GM18505 (cell line): Measurements from ENCODE around the gene SLC9A8.
A peak's percentile ranks its signal among the peaks of the same experiment; 100 is the strongest.

Source experiments
- ATAC-seq: cut with Tn5 transposase; IDR thresholded peaks from one replicate; pipeline ENCODE4 v1.9.1; 2021; ENCODE audit not compliant: unreplicated experiment
- POLR2A ChIP-seq: IDR thresholded peaks from 4 replicates; pipeline ENCODE4 v1.6.1; 2011; ENCODE audit warnings: borderline replicate concordance; ENCODE audit not compliant: insufficient read depth, insufficient read length; ENCODE audit errors: extremely low read depth

Gene SLC9A8

DNA sequence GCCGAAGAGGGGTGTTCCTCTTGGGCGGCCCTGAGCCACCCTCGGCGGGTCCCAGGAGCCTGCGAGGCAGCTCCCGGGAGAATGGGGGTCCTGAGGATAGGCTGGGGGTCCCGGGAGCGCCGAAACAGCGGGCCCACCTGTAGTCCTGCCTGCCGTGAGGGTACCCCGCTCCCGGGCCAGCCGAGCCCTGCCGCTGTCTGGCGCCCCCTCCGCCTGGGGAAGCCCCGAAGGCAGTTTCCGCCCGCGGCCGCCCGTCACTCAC lies 102.4 kb downstream of the SLC9A8 start:
- peak; percentile 16 for ATAC-seq
- no peak for TF ChIP-seq POLR2A

DNA sequence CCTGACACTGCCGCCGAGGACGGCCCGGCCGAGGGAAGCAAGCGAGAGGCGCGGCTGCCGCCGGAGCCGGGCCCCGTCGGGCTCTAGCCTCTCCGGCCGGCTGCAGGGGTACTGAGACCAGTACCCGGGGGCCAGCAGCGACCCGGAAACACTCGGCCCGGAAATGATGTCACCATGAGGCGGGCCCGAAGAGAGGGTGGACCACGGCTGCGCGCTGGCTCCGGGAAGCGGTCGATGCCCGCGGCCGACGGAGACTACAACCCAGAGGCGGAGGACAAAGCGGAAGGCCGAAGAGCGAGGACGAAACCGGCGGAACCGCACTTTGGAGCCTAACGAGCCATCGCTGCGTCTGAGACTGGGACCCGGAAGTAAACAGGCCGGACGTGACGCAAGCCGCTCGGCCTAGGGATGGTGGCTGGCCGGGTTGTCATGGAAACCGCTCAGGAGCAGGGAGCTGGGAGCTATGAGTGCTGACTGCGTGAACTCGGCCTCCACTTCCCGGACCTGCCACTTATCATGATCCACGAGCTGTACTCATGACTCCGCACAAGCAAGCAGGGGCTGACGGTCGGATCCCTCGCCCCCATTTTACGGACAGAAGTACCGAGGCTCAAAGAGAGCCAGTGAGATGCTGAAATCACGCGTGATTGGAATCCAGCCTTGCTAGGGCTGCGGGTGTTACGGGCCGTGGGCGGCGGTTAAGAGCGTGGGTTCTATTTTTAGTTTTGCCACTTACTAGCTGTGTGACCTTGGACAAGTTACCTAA lies 102.9 kb downstream of the SLC9A8 start, which contains the start of gene SPATA2:
Gene SPATA2 (minus strand): TSS at position 150 of the 766 bp plus-strand sequence. CDS start 7,039 bp downstream, outside the sequence.
- ATAC-seq: peak; percentile 77
- peak; percentile 86 for TF ChIP-seq POLR2A

- ATAC-seq: no peak
- TF ChIP-seq POLR2A: no peak
Observed at GRCh38 chr20:49916146-49917002, 103.7 kb downstream of the SLC9A8 start.

GRCh38 chr20:49918446-49918845 lies 105.8 kb downstream of the SLC9A8 start:
- no peak for ATAC-seq
- no peak for TF ChIP-seq POLR2A

DNA sequence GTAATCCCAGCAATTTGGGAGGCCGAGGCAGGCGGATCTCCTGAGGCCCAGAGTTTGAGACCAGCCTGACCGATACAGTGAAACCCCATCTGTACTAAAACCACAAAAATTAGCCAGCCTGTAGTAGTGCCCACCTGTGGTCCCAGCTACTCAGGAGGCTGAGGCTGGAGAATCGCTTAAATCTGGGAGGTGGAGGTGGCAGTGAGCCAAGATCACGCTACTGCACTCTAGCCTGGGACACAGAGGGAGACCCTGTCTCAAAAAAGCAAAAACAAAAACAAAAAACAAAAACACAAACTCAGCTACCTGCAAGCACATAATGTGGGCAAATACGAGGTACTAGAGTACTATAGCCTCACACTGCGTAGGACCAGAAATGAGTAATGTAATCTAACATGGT lies 106.4 kb downstream of the SLC9A8 start:
- no peak for ATAC-seq
- no peak for TF ChIP-seq POLR2A

DNA sequence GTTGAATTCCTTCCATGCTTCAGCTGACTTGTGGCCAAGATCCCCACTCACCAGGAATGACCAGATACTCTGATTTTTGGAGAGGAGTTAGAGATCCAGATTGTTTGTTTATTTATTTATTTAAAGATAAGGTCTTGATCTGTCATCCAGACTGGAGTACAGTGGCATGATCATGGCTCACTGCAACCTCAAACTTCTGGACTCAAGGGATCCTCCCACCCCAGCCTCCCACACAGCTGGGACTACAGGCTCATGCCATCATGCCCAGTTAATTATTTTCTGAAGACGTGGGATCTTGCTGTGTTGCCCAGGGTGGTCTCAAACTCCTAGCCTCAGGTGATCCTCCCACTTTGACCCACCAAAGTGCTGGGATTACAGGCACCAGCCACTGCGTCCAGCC lies 106.8 kb downstream of the SLC9A8 start:
- ATAC-seq: no peak
- TF ChIP-seq POLR2A: no peak

DNA sequence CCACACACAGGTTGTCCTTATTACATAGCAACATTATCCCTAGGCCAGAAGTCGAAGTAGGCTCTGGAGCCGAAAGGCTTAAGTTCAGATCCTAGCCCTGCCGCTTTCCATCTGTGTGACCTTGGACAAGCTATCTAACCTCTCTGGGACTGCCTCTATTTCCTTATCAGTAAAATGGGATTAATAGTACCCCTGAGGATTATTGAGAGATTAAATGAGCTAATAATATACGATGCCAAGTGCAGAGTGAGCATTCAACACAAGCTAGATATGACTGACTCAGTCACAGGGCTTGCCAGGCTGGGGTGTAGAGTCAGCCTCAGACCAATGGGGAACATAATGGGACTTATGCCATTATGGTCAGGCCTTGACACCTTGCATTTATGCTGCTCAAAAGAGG lies 111.6 kb downstream of the SLC9A8 start:
- ATAC-seq: no peak
- no peak for TF ChIP-seq POLR2A

- TF ChIP-seq POLR2A: no peak
- ATAC-seq: no peak
Observed at GRCh38 chr20:49925901-49926454, 113.3 kb downstream of the SLC9A8 start.

- TF ChIP-seq POLR2A: no peak
- ATAC-seq: no peak
Observed at GRCh38 chr20:49928411-49929141, 115.9 kb downstream of the SLC9A8 start.

DNA sequence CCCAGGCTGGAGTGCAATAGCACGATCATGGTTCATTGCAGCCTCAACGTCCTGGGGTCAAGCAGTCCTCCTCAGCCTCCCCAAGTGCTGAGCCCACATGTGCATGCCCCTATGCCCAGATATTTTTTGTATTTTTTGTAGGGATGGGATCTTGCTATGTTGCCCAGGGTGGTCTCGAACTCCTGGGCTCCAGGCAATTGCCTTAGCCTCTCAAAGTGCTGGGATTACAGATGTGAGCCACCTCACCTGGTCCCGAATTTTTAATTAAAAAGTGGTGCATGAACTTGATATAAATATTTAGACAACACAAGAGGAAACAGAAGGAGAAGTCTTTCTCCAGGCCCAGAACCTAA lies 116.5 kb downstream of the SLC9A8 start:
- ATAC-seq: no peak

GRCh38 chr20:49935746-49936152 lies 123.1 kb downstream of the SLC9A8 start:
- ATAC-seq: no peak
- TF ChIP-seq POLR2A: no peak

More for the DNA sequence above, 116.5 kb downstream of the SLC9A8 start:
- TF ChIP-seq POLR2A: no peak

- peak; percentile 77 for ATAC-seq
- TF ChIP-seq POLR2A: peak; percentile 91
Observed at GRCh38 chr20:49936153-49937026, 123.8 kb downstream of the SLC9A8 start, which contains the start of gene RNF114. Gene RNF114 (plus strand): TSS chr20:49936397. CDS start chr20:49936413, 16 bp downstream.

DNA sequence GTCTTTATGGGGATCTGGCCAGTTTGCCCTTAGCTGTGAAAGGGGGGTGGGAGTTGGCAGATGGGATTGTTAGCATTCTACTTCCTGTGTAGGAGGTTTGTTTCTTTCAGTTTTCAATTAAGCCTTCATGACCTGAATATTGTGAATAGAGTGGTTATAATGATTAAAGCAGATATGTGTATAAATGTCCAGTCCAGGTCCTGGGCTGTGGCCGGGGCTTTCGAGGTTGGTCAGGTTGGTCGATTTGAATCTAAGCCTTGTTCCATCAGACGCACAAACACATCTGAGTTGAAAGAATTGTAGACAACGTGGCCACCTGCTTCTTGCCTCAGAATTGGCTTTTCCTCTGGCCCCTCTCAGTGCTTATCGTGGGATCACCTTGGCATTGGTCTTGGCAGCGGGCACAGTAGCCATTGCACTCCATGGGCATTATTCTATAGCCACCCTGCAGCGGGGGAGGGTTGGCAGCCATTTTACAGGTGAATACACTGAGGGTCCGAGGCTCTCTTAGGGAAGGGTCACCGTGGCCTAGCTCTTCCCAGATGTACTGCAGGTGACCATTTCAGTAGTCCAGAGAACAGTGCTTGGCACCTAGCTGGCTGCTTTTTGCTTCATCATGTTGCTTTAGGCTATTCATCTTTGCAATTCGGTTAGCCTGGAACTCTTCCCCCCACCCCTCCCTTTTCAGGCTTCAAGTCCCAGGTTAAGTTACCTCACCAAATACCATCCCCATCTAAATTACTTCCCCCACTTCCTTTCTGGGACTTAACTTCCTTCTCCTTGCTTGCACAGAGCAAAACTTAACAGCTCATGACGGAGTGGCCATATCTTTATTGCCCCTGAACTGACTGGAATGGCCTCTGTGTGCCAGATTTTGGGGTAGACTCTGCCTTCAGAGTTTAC lies 124.7 kb downstream of the SLC9A8 start:
- TF ChIP-seq POLR2A: no peak
- ATAC-seq: peak; percentile 6
